Bronchial epithelial cell (primary cell): ENCODE data around the gene OGG1. TPM values are rescaled to one million over a fixed set of nuclear protein-coding genes. Genes with fewer than 3 reads are reported as not detected.

Experiments
- DNase-seq: peaks from one replicate; pipeline ENCODE4 v3.0.0-alpha.2; 2010; ENCODE audit warnings: low read depth
- FAIRE-seq: peaks from 2 replicates; lab custom pipeline; 2011; peaks lifted over from hg19 to GRCh38; lab: Jason Lieb, UNC
- H3K27me3 ChIP-seq: 2 replicates; pipeline ENCODE4 v1.5.1; 2011; ENCODE audit warnings: low read length; ENCODE audit not compliant: control insufficient read depth, insufficient read depth
- H3K36me3 ChIP-seq: 2 replicates; pipeline ENCODE4 v1.5.1; 2011; ENCODE audit warnings: low read length; ENCODE audit not compliant: control insufficient read depth, insufficient read depth
- H3K4me3 ChIP-seq: 2 replicates; pipeline ENCODE4 v1.5.1; 2011; ENCODE audit warnings: mild to moderate bottlenecking, low read depth, low read length, control low read depth
- total RNA-seq: library from RNA; depleted of rRNA; stranded (reverse); fragments of >200 nt; gene quantifications from 2 replicates; pipeline ENCODE4 v1.2.1, GENCODE V29; 2014
- TF ChIP-seq, protein P1 (sequence below): IDR thresholded peaks from 2 replicates; pipeline ENCODE4 v1.5.1; 2011; ENCODE audit warnings: mild to moderate bottlenecking, moderate library complexity, low read length, control low read depth, inconsistent platforms; ENCODE audit not compliant: insufficient read depth, severe bottlenecking

OGG1 gene
- total RNA-seq, 1 donor from 2014 or later = 21.6 TPM

GRCh38 chr3:9765865-9766264 is 16.1 kb downstream of the OGG1 start:
- FAIRE-seq = no peak
- no peak for DNase-seq
- Histone ChIP-seq H3K27me3 (no peaks in the 10 kb centered on the region), H3K4me3 (no peak overlapping the region), H3K36me3 (peaks cover 2% of the 10 kb centered on the region)
- TF ChIP-seq, protein P1, sequence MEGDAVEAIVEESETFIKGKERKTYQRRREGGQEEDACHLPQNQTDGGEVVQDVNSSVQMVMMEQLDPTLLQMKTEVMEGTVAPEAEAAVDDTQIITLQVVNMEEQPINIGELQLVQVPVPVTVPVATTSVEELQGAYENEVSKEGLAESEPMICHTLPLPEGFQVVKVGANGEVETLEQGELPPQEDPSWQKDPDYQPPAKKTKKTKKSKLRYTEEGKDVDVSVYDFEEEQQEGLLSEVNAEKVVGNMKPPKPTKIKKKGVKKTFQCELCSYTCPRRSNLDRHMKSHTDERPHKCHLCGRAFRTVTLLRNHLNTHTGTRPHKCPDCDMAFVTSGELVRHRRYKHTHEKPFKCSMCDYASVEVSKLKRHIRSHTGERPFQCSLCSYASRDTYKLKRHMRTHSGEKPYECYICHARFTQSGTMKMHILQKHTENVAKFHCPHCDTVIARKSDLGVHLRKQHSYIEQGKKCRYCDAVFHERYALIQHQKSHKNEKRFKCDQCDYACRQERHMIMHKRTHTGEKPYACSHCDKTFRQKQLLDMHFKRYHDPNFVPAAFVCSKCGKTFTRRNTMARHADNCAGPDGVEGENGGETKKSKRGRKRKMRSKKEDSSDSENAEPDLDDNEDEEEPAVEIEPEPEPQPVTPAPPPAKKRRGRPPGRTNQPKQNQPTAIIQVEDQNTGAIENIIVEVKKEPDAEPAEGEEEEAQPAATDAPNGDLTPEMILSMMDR = no peak

GRCh38 chr3:9767418-9767817 is 17.7 kb downstream of the OGG1 start:
- DNase-seq (no peak), FAIRE-seq (no peak)
- Histone ChIP-seq H3K4me3 (no peak overlapping the region), H3K36me3 (peaks cover 2% of the 10 kb centered on the region), H3K27me3 (no peaks in the 10 kb centered on the region)
- TF ChIP-seq, protein P1 = no peak

DNA sequence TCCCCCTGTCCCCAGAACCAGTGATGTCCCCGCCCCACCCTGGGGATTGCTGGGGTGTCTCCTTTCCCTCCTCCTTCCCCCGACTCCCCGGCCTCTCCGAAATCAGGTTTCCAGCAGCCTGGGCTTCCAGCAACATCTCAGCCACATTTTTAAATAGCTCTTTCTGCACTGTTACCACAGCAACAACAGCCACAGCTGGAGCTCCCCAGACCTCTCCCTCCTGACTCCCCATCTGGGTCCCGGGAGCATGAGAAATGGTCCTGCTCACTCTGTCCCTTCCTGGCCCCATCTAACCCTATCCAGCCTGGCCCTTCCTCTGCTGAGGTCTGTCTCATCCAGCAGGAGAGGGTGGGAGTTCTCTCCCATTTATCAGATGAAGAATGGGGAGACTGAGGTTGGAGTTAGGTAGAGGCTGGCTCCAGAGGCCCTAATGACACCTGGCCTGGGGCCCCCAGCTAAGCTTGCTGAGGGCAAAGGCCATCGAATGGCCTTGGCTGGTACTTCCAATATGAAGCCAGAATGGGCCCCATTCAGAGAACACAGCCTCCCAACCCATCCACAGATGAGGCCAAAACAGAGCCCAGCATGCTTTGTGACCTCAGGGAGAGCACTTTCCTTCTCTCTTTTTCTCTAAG is 18.5 kb downstream of the OGG1 start:
- FAIRE-seq (no peak), DNase-seq (no peak)
- H3K4me3 ChIP-seq = no peak overlapping the region
- H3K27me3 ChIP-seq = no peaks in the 10 kb centered on the region
- H3K36me3 ChIP-seq = peaks cover 2% of the 10 kb centered on the region
- TF ChIP-seq, protein P1 = no peak

DNA sequence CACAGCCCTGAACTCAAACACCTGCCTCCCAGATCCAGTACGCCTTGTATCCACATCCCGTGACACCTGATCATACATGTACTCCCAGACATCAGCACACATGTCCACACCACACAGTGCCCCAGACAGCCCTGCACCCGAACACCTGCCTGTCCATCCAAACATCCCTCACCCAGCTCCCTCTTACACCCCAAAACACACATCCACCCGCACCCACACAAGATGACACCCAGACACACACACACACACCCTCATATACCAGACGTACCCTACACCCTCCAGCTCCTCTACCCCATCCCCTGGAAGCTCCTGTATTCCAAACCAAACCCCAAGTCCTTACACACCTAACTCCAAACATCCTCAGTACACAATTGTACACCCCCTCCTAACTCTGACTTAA is 19.3 kb downstream of the OGG1 start:
- Histone ChIP-seq H3K27me3 (no peaks in the 10 kb centered on the region), H3K36me3 (peaks cover 2% of the 10 kb centered on the region), H3K4me3 (peak overlapping the region; percentile 59)
- DNase-seq (no peak), FAIRE-seq (peak; percentile 86)
- TF ChIP-seq, protein P1 = no peak

- H3K36me3 ChIP-seq = peaks cover 2% of the 10 kb centered on the region
- FAIRE-seq = no peak
- TF ChIP-seq, protein P1 = no peak
- H3K27me3 ChIP-seq = no peaks in the 10 kb centered on the region
- DNase-seq = no peak
- peak within 1 kb of the TSS; percentile 59 for H3K4me3 ChIP-seq
These were observed 19.9 kb downstream of the OGG1 start, which contains the start of gene CAMK1 for GRCh38 chr3:9769426-9770275. CAMK1 (minus strand) TSS chr3:9769947; CDS start chr3:9767749, 2,198 bp downstream.
